Colon (tissue), 2 donors: Measurements from ENCODE around the gene ANKFN1.
"Not testable (repeated sequence)": the region's sequence is repeated elsewhere in the genome, so short reads cannot be mapped to it uniquely, and the experiment has no call there.

ENCODE experiments used
- FAIRE-seq: peaks from 2 replicates; lab custom pipeline; 2012; peaks lifted over from hg19 to GRCh38; lab: Jason Lieb, UNC
- donor health status: control.
- donor health status: control.

Gene ANKFN1

GRCh38 chr17:56178203-56178602, 24.9 kb downstream of the ANKFN1 start:
- no peak for FAIRE-seq

- no peak for FAIRE-seq
Measured at GRCh38 chr17:56182081-56182480, 28.8 kb downstream of the ANKFN1 start.

GRCh38 chr17:56184650-56185049, 31.4 kb downstream of the ANKFN1 start:
- FAIRE-seq = no peak

GRCh38 chr17:56185491-56186221, 32.4 kb downstream of the ANKFN1 start:
- no peak for FAIRE-seq

- FAIRE-seq = no peak
Measured at GRCh38 chr17:56186222-56186786, 33.0 kb downstream of the ANKFN1 start.

- no peak for FAIRE-seq
Measured at GRCh38 chr17:56203430-56203829, 50.2 kb downstream of the ANKFN1 start.

GRCh38 chr17:56206351-56206750, 53.1 kb downstream of the ANKFN1 start:
- no peak for FAIRE-seq

GRCh38 chr17:56213031-56213430, 59.8 kb downstream of the ANKFN1 start:
- no peak for FAIRE-seq

- FAIRE-seq = no peak
Measured at GRCh38 chr17:56217921-56218320, 64.6 kb downstream of the ANKFN1 start.

- no peak for FAIRE-seq
Measured at GRCh38 chr17:56222255-56222654, 69.0 kb downstream of the ANKFN1 start.

GRCh38 chr17:56230660-56231059, 77.4 kb downstream of the ANKFN1 start:
- FAIRE-seq = no peak

- no peak for FAIRE-seq
Measured at GRCh38 chr17:56231252-56231651, 78.0 kb downstream of the ANKFN1 start.

GRCh38 chr17:56231693-56232092, 78.4 kb downstream of the ANKFN1 start:
- no peak for FAIRE-seq

- FAIRE-seq = no peak
Measured at GRCh38 chr17:56244268-56244890, 91.1 kb downstream of the ANKFN1 start.

- FAIRE-seq = no peak
Measured at GRCh38 chr17:56247816-56248215, 94.5 kb downstream of the ANKFN1 start.

- FAIRE-seq = no peak
Measured at GRCh38 chr17:56257075-56257474, 103.8 kb downstream of the ANKFN1 start.

- no peak for FAIRE-seq
Measured at GRCh38 chr17:56260376-56261002, 107.2 kb downstream of the ANKFN1 start.

- FAIRE-seq = no peak
Measured at GRCh38 chr17:56262803-56263202, 109.5 kb downstream of the ANKFN1 start.

GRCh38 chr17:56269556-56270389, 116.5 kb downstream of the ANKFN1 start:
- FAIRE-seq = no peak

GRCh38 chr17:56274491-56274890, 121.2 kb downstream of the ANKFN1 start:
- no peak for FAIRE-seq

- no peak for FAIRE-seq
Measured at GRCh38 chr17:56284482-56284881, 131.2 kb downstream of the ANKFN1 start.

GRCh38 chr17:56288786-56289185, 135.5 kb downstream of the ANKFN1 start:
- not testable (repeated sequence) for FAIRE-seq
